GM21515 (cell line): ENCODE data around the gene CACFD1.
"Not testable (repeated sequence)": the region's sequence is repeated elsewhere in the genome, so short reads cannot be mapped to it uniquely, and the experiment has no call there.

Source experiments
- ATAC-seq: cut with Tn5 transposase; IDR thresholded peaks from one replicate; pipeline ENCODE4 v1.9.1; 2021; ENCODE audit not compliant: unreplicated experiment

Gene CACFD1

DNA sequence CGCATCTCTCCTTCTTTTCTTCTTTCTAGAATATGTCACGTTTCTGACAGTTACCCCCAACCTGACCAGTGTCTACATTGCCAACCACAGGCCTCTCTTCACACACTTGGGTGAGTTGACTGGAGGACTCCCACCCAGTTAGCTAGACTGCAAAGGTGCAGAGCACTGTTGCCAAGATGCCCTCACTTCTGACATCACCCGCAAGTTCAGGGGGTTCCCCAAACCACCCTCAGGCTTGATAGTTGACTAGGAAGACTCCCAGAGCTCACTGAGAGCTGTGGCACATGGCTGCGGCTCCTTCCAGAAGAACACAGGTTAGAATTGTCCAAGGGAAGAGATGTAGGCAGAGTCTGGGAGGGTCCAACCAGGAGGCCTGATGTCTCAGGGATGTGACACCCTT lies 20.4 kb upstream of the CACFD1 start:
- ATAC-seq, result no peak

DNA sequence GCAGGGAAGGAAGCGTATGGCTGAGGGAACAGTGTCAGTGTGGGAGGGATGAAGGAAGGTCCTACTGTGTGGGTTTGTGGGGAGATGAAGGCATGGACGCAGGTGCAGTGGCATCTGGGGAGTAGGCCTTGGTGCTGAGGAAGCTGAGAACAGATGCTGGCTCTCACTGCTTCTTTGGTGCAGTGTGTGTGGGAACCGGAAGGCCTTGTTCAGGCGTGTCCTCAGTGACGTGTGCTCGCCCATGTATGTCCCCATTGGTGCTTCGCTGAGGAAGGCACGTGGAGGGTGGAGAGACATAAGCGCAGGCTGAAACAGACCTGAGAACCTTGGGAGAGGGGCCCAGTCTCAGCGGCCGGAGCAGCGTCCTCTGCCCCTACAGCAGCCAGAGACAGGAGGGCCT lies 18.9 kb upstream of the CACFD1 start:
- ATAC-seq, result no peak

DNA sequence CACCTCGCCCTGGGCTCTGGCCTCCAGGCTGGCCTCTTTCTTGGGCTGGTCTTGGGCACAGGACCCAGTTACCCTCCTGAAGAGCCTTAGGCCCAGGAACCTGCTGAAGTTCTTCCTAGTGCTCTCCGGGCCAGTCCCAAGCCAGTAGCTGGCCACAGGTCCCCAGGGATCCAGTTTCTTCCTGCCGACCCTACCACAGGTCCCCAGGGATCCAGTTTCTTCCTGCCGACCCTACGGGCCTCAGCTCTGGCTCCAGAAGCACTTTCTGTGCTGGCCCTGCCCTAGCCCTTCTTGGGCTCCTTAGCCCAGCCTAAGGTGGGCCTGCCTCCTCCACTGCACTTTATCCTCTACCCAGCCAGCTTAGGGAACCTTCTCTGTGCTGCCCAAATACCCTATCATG lies 18.2 kb upstream of the CACFD1 start:
- no peak for ATAC-seq

DNA sequence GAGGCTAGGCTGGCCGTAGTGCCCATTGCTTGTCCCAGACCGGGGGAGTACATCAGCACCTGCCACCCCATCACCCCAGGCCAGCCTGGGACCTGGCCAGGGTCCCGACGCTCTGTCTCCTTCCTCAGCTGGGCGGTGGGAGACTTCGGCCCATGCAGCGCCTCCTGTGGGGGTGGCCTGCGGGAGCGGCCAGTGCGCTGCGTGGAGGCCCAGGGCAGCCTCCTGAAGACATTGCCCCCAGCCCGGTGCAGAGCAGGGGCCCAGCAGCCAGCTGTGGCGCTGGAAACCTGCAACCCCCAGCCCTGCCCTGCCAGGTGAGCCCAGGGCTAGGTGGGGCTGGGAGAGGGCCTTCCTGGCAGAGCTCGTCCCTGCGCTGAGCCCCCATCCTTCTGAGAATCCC lies 16.5 kb upstream of the CACFD1 start:
- no peak for ATAC-seq

DNA sequence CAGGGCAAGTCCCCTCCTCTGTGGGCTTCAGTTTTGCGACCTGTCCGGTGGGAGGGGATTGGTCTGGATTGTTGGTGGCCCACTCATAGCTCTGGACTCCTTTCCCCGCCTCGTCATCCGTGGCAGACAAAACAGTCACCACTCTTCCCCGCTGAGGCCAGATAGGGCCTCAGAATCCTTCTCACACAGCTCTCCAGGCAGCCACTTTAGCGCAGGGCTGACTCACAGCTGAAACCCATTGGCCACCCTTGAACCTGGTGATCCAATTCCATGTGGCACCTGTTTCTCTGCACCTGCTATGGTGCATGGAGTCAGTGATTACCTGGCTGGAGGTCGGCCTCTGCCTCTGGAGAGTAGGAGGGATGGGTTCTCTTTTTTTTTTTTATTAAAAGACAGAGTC lies 15.8 kb upstream of the CACFD1 start:
- no peak for ATAC-seq

DNA sequence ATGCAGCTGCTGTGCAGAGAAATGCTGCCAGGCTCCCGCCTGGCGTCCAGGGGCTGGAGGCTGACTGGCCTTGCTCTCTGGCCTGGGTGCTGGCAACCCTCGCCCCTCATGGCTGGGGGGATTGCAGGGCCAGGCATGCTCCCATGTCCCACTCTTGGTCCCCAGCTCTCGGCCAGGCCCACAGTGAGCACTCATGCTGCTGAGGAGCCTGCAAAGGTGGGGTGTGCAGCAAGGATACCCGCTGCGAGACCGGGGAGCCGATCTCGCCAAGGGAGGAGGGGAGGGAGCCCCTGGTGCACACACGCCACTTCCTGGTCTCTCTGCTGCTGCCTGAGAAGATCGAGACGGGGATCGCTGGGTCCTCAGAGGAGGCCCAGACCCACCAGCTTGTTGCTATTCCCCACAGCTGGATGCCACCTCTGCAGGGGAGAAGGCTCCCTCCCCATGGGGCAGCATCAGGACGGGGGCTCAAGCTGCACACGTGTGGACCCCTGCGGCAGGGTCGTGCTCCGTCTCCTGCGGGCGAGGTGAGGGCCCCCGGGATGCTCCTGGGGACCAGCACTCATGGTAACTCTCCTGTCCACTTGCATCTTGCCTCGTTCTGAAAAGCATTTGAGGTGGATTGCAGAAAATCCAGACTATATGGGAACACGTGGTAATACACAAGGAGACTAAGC lies 14.3 kb upstream of the CACFD1 start:
- no peak for ATAC-seq

DNA sequence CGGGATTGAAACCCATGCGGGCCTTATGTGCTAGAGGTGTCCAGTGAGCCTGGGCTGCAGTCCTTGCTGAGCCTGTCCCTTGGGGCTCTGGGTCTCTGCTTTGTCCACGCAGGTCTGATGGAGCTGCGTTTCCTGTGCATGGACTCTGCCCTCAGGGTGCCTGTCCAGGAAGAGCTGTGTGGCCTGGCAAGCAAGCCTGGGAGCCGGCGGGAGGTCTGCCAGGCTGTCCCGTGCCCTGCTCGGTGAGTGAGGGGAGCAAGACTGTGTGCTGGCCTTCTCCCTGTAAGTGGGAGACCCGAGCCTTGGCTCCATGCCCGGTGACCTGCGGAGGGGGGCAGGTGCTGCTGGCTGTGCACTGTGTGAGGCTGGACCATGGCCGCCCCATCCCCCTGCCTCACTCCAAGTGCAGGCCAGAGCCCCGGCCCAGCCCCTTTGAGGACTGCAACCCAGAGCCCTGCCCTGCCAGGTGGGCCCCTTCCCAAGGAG lies 11.2 kb upstream of the CACFD1 start:
- no peak for ATAC-seq

DNA sequence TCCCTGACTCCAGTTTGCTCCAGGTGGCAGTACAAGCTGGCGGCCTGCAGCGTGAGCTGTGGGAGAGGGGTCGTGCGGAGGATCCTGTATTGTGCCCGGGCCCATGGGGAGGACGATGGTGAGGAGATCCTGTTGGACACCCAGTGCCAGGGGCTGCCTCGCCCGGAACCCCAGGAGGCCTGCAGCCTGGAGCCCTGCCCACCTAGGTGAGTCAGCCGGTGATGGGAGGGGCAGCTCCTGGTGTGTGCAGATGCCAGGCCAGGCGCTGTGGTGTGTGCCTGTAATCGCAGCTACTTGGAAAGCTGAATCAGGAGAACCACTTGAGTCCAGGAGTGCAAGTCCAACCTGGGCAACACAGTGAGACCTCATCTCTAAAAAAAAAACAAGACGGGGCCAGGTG lies 10.0 kb upstream of the CACFD1 start:
- no peak for ATAC-seq

DNA sequence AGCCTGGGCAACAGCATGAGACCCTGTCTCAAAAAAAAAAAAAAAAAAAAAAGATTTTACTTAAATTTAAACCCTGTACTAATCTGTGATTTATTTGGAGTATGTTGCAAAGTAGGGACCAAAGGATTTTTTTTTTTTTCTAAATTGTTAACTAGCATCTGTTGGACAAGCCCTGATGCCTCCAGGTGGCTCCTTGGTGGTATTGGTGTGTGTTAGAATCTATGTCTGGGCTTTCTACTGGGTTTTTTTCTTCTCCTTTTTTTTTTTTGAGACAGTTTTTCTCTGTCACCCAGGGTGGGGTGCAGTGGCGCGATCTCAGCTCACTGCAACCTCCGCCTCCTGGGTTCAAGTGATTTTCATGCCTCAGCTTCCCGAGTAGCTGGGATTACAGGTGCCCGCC lies 7.9 kb upstream of the CACFD1 start:
- ATAC-seq, result not testable (repeated sequence)

DNA sequence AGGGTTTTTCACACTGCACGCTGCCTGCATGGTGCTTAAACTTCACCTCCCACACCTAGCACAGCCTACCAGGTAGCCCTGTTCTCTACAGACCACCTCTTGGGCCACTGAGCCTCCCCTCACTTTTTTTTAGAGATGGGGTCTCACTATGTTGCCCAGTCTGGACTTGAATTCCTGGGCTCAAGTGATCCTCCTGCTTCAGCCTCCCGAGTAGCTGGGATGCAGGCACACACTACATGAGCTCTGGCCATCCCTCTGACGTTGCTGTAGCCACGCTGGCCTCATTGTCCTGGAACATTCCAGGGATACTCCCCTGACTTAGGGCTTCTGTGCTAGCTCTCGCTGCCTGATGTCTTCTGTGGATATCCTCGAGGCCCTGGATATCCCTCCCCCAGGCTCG lies 7.2 kb upstream of the CACFD1 start:
- no peak for ATAC-seq

DNA sequence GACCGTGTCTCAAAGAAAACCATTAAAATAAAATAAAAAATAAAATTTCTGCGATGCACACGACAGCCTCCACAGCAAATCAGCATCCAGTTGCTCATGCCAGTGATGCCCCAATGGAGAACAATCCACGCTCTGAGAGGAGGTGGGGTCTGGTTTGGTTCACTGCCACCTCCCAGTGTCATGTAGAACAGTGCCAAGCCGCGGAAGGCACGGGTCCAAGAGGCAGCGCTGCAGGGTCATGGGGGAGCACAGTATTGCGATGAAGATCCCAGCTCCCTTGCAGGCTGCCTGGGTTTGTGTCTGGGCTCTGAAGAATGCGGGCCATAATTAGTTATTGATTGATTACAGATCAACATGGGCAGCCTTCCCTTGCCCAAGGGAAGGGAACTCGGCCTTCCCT lies 6.1 kb upstream of the CACFD1 start:
- ATAC-seq, result no peak

DNA sequence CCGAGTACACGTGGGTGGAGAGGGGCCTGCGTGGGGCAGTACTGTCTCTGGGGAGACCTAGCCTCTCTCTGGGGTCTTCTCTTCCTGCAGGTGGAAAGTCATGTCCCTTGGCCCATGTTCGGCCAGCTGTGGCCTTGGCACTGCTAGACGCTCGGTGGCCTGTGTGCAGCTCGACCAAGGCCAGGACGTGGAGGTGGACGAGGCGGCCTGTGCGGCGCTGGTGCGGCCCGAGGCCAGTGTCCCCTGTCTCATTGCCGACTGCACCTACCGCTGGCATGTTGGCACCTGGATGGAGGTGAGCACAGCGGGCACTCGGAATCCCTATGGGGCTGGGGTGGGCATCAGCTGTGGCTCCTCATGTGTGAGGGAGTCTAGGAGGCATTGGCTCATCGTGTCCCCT lies 5.5 kb upstream of the CACFD1 start:
- no peak for ATAC-seq

DNA sequence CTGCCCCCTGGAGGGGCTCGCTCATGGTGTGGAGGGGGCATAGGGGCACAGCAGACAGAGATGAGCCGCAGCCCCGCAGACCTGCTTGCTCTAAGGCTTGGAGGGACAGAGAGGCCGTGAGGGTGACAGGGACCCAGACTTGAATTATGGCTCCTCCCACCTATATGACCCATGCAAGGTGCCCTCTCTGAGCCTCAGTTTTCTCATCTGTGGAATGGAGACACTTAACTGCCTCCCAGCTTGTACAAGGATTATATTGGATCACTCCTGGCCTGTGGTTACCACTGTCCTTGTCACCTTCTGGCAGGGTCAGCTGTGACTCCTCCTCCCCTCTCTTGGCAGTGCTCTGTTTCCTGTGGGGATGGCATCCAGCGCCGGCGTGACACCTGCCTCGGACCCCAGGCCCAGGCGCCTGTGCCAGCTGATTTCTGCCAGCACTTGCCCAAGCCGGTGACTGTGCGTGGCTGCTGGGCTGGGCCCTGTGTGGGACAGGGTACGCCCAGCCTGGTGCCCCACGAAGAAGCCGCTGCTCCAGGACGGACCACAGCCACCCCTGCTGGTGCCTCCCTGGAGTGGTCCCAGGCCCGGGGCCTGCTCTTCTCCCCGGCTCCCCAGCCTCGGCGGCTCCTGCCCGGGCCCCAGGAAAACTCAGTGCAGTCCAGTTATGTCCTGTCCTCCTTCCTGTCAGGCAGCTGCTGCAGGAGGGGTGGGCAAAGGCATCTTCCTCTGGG lies 4.7 kb upstream of the CACFD1 start:
- no peak for ATAC-seq

DNA sequence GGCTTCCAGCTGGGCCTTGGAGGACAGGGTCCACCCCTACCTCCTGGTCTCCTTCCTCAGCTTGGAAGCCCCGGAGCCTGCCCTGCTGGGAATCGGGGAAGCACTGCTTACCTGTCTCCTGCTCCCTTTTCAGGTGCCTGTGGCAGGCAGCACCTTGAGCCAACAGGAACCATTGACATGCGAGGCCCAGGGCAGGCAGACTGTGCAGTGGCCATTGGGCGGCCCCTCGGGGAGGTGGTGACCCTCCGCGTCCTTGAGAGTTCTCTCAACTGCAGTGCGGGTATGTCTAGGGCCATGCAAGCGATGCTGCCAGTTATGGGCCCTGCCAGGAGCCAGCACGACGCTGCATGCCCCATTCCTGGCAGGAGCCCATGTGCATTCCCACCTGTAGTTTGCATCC lies 3.8 kb upstream of the CACFD1 start:
- ATAC-seq, result no peak

DNA sequence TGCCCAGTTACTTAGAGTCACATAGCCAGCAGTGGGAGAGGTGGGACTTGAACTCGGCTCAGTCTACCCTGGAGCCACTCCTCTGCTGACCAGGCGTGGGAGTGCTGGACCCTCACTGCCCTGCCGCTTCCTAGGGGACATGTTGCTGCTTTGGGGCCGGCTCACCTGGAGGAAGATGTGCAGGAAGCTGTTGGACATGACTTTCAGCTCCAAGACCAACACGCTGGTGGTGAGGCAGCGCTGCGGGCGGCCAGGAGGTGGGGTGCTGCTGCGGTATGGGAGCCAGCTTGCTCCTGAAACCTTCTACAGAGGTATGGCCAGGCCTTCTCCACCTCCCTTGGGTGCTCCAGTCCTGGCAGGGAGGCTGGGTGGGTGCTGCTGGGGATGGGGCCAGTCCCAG lies 3.4 kb upstream of the CACFD1 start:
- no peak for ATAC-seq

DNA sequence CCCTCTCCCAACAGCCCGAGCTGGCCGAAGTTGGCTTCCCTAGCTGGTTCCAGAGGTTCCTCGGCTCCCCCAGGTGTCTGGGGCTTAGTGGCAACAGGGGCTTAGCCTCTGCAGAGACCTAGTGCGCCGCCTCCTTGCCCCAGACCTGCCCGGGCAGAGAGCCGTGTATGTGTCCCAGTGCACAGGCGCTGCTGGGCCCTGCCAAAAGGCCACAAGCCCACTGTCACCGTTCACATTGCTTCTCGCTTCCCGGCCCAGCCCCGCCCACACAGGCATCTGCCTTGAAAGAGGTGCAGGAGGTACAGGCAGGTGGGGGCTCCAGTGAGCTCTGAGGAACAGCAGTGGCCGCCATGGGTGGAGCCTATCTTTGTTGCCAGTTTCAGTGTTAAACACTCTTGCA lies 2.5 kb upstream of the CACFD1 start:
- no peak for ATAC-seq

DNA sequence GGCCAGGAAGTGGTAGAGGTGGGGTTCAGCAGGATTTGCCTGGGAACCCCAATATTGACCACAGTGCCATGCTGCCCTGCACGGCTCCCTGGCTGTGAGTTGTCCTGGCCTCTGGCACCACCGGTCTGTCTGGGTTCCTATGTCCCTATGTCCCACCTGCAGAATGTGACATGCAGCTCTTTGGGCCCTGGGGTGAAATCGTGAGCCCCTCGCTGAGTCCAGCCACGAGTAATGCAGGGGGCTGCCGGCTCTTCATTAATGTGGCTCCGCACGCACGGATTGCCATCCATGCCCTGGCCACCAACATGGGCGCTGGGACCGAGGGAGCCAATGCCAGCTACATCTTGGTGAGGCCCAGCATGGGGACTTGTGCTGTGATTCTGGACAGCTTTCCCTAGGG lies 2.0 kb upstream of the CACFD1 start:
- no peak for ATAC-seq

DNA sequence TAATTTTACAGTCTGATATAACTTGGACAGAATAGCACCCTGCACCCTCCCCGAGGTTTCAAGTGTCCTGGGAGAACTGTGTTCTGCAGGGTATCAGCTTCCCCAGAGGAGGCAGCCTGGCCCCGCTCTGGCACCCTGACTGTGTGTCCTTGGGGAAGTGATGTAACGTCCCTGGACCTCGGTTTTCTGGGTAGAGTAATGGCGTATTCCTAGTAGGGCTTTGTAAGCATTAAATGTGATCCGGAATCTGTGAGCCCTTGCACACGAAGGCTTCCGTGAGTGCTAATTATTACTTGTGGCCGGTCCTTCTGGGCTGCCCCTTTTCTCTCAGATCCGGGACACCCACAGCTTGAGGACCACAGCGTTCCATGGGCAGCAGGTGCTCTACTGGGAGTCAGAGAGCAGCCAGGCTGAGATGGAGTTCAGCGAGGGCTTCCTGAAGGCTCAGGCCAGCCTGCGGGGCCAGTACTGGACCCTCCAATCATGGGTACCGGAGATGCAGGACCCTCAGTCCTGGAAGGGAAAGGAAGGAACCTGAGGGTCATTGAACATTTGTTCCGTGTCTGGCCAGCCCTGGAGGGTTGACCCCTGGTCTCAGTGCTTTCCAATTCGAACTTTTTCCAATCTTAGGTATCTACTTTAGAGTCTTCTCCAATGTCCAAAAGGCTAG lies 1.0 kb upstream of the CACFD1 start:
- ATAC-seq, result no peak

DNA sequence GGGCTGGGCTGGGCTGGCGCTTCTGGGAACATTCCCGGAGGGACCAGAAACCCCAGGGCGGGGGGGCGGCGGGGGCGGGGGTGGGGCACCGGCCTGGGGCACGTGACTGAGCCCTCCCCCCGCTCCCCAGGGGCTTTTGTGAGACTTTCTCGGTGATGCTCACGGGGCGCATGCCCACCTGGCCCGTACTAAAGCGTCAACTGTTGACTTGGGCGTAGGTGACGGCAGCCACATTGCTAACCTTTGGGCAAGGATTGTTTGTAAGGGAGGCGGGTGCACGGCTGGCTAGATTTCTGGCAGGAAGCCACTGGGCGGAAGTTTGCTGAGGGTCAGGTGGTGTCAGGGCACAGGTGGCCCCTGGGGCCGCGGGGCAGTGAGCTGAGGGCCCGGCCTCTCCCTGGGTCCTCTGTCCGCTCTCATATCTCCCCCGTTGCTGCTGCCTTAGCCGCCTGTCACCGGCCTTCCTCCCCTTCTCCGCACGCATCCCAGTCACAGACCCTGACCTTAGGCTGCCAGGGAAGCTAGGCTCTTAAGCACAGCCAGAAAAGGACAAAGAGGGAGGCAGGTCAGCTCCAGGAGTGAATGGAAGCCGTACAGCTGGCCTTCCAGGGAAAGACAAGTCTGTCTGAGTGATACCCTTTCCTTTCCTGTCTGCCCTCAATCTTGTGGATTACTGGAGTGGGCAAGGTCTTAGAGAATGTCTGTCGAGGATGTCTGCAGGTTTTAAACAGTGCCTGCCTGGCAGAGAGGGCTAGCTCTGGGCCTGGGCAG lies 812 bp downstream of the CACFD1 start:
- ATAC-seq, result peak; percentile 15

DNA sequence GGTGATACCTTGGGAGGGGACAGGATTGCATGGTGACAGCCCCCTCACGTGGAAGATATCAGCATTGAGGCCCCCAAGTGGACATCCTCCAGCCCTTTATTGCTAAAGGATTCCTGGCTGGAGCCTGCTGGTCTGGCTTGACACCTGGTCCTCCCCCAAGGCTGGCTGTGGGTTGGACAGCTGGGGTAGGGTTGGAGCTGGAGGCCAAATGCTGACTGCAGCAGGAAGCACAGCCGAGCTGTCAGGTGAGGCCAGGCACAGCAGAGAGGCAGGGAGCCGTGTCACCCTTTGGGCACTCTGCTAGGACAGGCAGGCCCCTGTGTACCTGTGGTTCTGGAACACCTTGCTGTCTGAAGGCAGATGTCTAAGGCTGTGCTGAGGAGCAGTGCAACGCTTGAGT lies 2.2 kb downstream of the CACFD1 start:
- ATAC-seq, result no peak

DNA sequence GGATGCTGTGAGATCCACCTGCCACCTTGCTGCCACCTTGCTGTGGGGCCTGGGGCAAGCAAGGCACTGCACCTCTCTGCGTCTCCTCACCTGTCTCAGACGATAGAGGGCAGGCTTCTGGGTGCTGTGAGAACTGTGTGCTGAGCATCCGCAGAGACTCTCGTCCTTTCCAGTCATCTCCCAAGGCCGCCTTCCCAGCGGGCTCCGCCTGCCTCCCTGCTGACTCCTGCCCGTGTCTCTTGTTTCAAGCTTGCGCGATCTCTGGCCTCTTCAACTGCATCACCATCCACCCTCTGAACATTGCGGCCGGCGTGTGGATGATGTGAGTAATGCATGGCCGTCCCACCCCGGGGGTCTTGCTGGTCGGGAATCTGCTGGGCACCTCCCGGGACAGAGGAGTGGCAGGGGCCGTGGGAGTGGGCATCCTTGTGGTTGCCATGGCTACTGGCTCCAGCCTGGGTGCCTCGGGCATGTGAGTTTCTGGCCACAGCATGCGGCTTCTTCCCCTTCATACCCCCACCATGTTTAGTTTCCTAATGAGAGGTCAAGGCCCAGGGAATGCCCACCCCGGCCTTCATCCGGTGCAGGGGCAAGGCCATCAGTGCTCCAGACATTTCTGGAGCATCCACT lies 3.6 kb downstream of the CACFD1 start:
- ATAC-seq, result no peak
